ENCODE results near the gene PDS5B.

The PDS5B gene

DNA sequence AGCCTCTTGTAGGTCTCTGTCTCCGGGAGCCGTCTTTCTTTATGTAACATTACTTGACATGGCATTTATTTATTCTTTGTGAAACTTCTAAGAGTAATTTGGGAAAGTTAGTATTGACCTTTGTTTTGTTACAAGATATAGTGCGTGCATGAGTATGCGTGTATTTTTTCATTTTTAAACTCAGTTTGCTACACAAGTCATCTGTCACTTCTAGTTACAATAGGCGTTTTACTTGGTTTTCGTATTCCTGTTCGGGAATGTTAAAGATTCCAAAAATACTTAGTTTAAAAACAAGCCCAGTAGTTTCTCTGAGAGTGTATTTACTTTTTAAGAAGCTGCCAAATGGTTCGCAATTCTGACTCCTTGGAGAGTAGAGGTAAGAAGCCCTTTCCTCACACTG lies 3.2 kb downstream of the PDS5B start:
- TF ChIP-seq, protein P1, sequence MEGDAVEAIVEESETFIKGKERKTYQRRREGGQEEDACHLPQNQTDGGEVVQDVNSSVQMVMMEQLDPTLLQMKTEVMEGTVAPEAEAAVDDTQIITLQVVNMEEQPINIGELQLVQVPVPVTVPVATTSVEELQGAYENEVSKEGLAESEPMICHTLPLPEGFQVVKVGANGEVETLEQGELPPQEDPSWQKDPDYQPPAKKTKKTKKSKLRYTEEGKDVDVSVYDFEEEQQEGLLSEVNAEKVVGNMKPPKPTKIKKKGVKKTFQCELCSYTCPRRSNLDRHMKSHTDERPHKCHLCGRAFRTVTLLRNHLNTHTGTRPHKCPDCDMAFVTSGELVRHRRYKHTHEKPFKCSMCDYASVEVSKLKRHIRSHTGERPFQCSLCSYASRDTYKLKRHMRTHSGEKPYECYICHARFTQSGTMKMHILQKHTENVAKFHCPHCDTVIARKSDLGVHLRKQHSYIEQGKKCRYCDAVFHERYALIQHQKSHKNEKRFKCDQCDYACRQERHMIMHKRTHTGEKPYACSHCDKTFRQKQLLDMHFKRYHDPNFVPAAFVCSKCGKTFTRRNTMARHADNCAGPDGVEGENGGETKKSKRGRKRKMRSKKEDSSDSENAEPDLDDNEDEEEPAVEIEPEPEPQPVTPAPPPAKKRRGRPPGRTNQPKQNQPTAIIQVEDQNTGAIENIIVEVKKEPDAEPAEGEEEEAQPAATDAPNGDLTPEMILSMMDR (IDR thresholded peaks at IDR 0.05; ENCODE audit: low read depth, low read length): no peak
- H3K4me3 ChIP-seq (ENCODE audit: low read depth, low read length): peak overlapping the region; percentile 74

DNA sequence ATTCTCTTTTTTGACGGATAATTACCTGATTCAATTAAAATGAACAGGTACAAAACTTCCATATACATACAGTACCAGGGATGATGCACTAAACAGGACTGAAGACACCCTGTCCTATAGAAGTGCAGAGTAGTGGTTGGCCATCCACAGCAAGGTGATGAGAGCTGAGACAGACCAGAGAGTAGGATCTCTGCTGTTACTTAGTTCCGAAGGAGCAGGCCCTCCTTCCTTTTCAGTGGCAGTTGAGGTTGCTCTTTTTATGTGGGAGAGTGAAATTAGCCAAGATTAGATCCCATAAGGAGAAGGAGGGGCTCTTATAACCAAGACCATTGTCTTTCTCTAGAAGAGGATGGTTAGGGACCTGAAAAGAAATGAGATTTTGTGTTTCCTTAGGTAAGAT lies 4.0 kb downstream of the PDS5B start:
- TF ChIP-seq, protein P1 (IDR thresholded peaks at IDR 0.05; ENCODE audit: low read depth, low read length): no peak
- no peak overlapping the region for H3K4me3 ChIP-seq (ENCODE audit: low read depth, low read length)

DNA sequence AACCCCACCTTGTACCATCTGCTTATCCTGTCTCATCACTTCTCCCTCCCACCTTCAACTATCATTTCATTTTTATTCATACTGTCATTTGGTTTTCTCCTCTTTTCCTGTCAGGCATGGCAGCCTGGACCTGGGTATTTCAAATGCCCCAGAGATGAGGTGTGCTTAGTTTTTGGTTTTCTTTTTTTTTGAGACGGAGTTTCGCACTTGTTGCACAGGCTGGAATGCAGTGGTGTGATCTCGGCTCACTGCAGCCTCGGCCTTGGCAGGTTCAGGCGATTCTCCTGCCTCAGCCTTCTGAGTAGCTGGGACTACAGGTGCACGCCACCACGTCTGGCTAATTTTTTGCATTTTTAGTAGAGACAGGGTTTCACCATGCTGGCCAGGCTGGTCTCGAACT lies 5.8 kb downstream of the PDS5B start:
- no peak overlapping the region for H3K4me3 ChIP-seq (ENCODE audit: low read depth, low read length)
- TF ChIP-seq, protein P1 (IDR thresholded peaks at IDR 0.05; ENCODE audit: low read depth, low read length): no peak

DNA sequence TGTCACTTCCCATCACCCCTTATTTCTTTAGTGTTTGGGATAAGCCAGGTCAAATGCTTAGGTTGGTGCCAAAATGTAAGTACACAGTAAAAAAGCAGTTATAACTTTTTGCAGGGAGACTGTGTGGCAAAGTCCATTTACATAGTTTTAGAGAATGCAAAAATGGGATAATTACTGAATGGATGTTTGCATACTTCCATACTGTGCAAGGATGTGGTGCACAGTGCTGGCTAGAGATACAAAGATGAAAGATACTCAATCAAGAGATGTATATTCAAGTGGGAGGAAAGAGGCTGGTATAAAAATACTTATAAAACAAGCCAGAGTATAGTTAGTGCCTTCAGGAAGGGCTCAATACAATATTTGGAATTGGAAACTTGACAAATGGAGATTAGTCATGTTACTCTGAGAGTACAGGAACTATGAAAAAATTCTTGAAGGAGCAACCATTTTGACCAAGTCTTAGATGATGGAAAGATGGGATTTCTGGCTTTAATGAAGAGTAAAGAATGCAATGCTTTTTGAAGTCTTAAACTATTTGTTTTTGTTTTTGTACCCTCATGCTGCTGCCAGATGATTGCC lies 8.0 kb downstream of the PDS5B start:
- TF ChIP-seq, protein P1 (IDR thresholded peaks at IDR 0.05; ENCODE audit: low read depth, low read length): no peak
- H3K4me3 ChIP-seq (ENCODE audit: low read depth, low read length): no peak overlapping the region

DNA sequence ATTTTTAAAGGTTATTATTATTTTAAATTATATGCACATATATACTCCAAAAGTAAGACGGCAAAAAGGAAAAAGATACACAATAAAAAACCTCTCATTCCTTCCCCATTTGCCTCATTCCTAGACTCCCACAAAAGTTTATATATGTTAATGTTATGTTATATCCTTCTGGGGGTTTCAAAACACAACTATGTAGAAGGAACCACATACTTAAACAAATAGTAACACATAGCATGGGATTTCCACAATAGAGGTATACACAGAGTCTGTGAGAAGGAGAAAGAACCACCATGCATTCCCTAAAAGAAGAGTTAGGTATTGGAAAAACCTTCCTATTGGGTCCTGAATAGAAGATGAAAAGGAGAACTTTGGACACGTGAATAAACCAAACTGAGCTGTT lies 9.1 kb downstream of the PDS5B start:
- TF ChIP-seq, protein P1 (IDR thresholded peaks at IDR 0.05; ENCODE audit: low read depth, low read length): no peak

DNA sequence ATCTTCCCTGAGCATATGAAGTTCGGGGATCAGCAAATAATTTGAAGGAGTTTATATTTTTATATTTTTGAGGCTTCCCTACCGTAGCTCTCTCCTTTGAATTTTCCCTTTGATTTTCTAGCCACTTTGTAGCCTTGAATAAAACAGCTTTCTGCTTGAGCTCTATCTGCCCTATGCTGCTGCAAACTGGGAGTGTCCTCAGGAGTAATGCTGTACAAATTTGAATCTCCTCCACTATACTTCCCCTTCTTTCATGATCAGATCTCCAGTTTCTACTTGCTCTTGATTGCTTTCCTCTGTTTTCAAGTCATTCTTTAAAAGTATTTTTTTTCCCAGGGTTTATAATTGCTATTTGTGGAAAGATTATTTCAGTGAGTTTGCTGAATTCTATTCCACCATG lies 14.6 kb downstream of the PDS5B start:
- TF ChIP-seq, protein P1 (IDR thresholded peaks at IDR 0.05; ENCODE audit: low read depth, low read length): no peak
- no peak overlapping the region for H3K4me3 ChIP-seq (ENCODE audit: low read depth, low read length)

More for the DNA sequence above, 9.1 kb downstream of the PDS5B start:
- no peak overlapping the region for H3K4me3 ChIP-seq (ENCODE audit: low read depth, low read length)

DNA sequence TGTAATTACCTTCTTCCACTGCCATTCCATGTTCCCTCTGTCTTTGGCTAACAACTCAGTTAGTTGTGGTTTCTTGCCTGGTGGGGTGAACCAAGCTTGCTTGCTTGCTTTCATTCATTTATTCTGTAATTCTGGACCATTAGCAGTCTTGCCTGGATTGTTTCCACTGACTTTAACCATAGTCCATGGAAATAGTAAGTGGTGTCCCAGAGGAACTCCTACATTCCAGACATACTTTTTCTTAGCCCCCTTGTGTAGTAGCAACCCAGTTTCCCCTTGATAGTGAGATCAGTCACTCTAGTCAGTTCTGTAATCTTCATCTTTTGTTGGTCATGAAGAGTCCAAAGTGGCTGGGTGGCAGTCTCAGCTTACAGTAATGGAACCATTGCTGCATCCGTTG lies 23.2 kb downstream of the PDS5B start:
- no peak overlapping the region for H3K4me3 ChIP-seq (ENCODE audit: low read depth, low read length)
- TF ChIP-seq, protein P1 (IDR thresholded peaks at IDR 0.05; ENCODE audit: low read depth, low read length): no peak
